Epithelial cell of prostate (primary cell): ENCODE results near the gene RCOR2.

Experiments
- DNase-seq: peaks from one replicate; pipeline ENCODE4 v3.0.0-alpha.2; 2011; ENCODE audit warnings: low read depth, low spot score
- H3K27ac ChIP-seq: fragments of 450-650 bp; 2 replicates; pipeline ENCODE4 v1.5.1; 2017; ENCODE audit warnings: mild to moderate bottlenecking

The RCOR2 gene

GRCh38 chr11:63929616-63930015 lies 12.7 kb upstream of the RCOR2 start:
- H3K27ac ChIP-seq = no peak overlapping the region
- DNase-seq = no peak

GRCh38 chr11:63923319-63923718 lies 6.4 kb upstream of the RCOR2 start:
- no peak for DNase-seq
- H3K27ac ChIP-seq = no peak overlapping the region

GRCh38 chr11:63922673-63923192 lies 5.8 kb upstream of the RCOR2 start:
- DNase-seq = no peak
- no peak overlapping the region for H3K27ac ChIP-seq

DNA sequence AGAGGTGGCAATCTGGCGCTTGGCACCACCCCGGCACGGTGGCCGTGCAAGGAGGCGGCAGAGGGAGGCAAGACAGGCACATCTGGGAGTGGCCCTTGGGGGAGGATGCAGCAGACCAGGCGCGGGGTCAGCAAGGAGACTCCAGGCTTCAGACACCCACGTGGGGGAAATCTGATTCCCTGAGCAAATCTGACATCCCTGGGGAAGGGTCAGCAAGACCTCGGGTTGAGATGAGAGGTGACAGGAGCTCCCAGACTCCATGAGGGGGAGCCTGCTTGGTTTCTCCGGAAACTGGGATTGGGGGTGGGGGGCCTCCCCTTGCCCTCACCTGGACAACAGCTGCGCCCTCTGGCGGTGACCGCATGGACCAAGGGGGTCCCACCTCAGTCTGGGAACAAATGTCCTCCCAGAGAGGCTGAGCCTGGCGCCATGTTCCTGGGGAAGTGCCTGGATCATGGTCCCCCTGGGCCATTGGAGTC lies 4.0 kb upstream of the RCOR2 start:
- no peak for DNase-seq
- H3K27ac ChIP-seq = no peak overlapping the region

DNA sequence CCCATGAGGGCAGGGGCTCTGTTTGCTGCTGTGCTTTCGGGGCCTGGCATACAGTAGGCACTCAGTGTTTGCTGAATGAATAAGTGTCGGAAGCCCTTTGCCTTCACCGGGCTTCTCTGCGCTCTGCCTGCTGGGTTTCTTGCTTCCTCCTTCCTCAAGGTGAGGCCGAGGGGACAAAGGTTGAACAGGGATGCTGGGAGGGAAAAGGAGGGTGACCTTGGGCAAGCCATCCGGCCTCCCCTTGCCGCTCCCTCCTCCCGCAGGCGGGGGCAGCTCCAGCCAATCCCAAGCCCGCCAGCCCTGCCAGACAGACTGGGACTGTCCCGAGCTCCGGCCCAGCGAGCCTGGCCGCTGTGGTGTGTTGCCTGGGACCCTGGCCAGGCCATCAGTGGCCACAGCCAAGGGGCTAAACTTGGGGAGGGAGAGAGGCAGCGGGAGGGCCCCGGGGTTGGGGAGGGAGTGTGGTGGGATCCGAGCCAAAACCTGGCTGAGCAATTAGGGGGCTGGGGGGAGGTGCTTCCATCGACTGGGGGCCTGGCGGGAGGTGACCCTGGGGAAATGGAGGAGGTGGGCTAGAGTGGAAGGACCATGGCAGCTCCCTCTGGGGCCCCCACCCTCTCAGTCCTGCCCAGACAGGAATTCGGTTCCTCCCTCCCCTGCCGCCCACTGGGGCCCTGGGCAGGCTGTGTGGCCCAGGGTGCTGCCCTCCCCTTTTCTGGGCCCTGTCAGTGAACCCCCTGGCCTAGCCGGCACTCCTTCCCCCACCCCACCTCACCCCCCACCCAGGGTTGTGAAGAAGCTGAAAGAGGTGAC lies 3.4 kb upstream of the RCOR2 start:
- H3K27ac ChIP-seq = no peak overlapping the region
- no peak for DNase-seq

DNA sequence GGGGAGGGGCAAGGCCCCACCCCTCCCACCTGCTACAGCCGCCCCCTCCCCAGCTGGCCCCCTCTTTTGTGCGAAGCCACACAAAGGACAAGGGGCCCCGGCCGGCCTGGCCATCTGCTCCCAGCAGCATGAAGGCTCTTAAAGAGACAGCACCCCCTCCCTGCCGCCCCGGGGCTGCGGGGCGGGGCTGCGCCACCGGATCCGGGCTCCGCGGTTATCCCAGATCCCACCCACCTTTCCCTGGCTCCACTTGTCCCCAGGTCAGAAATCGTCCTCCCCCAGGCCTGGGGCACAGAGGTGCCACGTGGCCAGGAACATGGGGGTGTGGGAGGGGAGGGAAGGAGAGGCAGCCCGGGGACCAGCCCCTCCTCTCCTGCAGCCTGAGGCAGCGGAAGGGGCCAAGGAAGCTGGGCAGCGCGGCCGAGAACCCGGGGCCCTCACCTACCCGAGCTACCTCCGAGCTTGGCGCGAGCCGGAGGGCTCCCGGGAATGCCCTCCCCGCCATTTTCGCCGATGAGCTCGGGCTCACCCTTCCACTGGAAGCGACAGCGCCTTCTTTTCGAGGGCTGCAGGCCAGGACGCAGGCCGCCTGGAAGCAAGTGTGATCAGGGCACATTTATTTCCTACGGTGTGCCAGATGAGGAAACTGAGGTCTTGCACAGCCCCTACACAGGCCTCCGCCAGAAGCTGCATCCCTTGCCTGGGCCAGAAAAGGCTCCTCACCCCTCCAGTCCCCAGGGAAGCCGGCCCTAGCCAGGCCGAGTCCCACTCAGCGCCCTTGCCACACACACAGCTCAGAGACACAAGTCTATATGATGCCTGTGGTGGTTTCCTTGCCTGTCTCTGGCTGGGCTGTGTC lies 2.5 kb upstream of the RCOR2 start:
- H3K27ac ChIP-seq = no peak overlapping the region
- no peak for DNase-seq

DNA sequence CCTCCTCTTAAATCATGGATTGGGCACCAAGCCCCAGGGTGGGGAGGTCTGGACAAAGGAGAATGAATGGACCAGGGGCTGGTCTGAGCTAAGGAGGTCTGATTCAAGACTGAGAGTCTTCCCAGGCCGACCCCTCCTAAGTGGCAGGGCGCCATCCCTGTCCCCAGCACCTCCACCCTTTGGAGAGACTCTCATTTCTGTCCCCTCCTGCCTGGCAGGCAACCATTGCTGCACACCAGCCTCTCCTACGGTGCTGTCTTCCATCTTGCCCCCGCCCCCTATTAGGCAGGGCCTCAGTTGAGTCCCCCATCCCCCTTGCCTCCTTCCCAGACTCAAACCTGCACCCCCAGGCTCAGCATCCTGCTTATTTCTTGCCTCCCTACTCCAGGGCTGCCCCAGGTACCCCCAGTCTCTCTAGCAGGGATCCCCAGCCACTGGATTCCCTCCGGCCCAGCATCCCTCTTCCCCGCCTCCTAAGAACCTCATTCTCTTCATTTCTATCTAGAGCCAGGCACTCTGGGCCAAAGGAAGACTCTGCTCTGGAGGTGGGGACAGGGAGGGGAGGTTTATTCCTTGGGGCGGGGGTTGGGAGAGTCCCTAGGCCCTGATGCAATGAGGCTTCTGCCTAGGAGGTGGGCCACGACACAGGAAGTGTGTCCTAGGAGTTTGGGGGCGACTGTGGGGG lies 1.7 kb upstream of the RCOR2 start:
- DNase-seq = no peak
- H3K27ac ChIP-seq = no peak overlapping the region

- H3K27ac ChIP-seq = no peak overlapping the region
- DNase-seq = no peak
Observed at GRCh38 chr11:63917692-63918506, 935 bp upstream of the RCOR2 start.

GRCh38 chr11:63915961-63916836 lies 765 bp downstream of the RCOR2 start:
- no peak overlapping the region for H3K27ac ChIP-seq
- no peak for DNase-seq

DNA sequence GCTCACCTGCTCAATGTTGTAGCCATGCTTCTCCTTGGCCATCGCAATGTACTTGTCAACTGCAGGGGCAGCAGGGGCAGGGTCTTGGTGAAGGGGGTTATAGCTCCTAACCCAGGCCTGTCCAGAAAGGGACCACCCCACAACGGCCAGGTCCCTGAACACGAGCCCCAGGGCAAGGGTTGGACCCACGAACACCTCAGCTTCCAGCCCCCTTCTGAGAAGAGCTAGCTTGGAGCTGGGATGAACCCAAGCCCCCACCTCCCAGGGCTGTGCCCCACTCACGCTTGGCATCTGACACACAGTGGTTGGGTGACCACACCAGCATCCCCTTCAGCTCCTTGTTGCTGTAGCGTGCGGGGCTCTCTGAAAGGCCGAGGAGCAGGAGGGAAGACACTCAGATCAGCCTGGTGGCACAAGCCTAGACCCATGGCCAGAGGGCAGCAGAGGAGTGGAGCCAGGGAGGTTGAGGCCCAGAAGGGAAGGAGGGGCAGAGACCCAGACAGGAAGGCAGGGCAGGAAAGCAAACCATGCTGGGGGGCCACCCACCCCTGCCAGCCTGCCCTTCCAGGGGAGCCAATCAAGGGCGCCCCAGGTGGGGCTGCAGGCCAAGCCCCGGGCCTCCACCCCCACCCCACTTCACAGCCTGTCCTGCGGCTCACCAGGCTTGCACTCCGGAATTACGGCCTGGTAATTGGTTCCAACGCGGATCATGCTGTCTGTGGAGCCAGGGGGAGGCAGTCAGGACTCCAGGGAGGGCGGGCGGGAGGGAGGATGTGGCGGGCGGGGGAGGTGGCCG lies 1.9 kb downstream of the RCOR2 start:
- H3K27ac ChIP-seq = no peak overlapping the region
- DNase-seq = no peak

GRCh38 chr11:63913866-63914830 lies 2.8 kb downstream of the RCOR2 start:
- no peak overlapping the region for H3K27ac ChIP-seq
- DNase-seq = no peak

DNA sequence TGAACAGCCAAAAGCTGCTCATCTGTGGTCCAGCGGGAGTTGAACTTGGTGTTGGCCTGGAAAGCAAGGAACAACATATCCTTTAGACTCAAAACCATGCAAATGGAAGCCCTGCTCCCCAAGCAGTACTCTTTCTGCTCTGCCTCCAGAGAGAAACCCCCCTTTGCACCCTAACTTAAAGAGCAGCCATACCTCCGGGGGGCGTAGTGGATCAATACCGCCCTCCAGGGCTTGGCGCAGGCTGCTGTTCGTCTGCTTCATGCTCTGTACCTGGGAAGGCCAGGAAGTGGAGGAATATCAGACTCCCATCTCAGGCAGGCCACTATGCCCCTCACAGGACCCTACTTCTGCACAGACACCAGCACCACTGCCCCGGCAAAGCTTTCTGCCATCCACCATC lies 4.3 kb downstream of the RCOR2 start:
- DNase-seq = no peak
- no peak overlapping the region for H3K27ac ChIP-seq

- no peak for DNase-seq
- no peak overlapping the region for H3K27ac ChIP-seq
Observed at GRCh38 chr11:63911876-63912275, 5.1 kb downstream of the RCOR2 start.

DNA sequence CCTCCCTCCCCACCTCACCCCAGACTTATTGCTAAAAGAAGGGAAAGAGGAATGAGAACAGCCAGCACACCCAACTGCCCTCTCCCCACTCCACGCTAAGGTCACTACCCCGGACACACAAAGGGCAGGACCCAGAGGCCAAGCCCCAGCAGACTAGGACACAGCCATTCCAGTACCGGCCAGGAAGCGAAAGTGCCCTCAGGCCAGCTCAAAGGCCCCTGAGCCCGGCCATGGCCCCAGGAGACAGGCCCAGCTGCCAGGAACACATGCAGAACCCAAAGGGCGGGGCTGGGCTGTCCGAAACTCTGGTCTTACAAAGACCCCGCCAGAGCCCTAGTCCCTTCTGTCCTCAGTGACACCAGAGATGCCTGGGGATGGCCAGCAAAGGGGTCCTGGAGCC lies 5.5 kb downstream of the RCOR2 start:
- no peak overlapping the region for H3K27ac ChIP-seq
- no peak for DNase-seq

DNA sequence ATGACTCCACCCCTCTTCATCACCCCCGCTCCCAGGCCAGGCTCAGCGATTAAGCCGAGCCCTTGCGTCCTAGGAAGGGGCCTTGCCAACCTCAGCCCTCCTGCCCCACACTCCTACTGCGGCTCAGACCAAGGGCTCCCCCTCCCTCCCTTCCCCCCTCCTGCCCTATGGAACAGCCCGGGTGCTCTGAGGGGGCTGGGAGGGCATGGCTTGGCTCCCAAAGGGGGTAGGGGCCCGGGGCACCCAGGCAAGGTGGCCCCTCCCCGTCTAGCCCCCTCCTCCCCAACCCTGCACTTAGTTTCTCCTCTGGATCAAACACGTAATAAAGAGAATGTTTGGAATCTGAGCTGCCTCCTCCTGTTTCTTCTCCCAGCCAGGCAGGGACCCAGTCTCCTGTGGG lies 6.3 kb downstream of the RCOR2 start:
- DNase-seq = no peak
- H3K27ac ChIP-seq = no peak overlapping the region

GRCh38 chr11:63909591-63910506 lies 7.1 kb downstream of the RCOR2 start:
- DNase-seq = no peak

More at GRCh38 chr11:63909591-63910506, 7.1 kb downstream of the RCOR2 start:
- no peak overlapping the region for H3K27ac ChIP-seq
